ENCODE measurements around the gene HORMAD2. TPM values are rescaled to one million over a fixed set of nuclear protein-coding genes. Genes with fewer than 3 reads are reported as not detected.
"Not testable (repeated sequence)": the region's sequence is repeated elsewhere in the genome, so short reads cannot be mapped to it uniquely, and the experiment has no call there.

HORMAD2 gene
- total RNA-seq, 1 donor from 2014 or later: not detected

- TF ChIP-seq CTCF (conservative IDR thresholded peaks at IDR 0.05): no peak
- Mint-ChIP-seq H3K4me3 (no peak overlapping the region), H3K27me3 (ENCODE audit: low read depth) (peaks cover 13% of the 10 kb centered on the region), H3K36me3 (ENCODE audit: low read depth) (no peaks in the 10 kb centered on the region), H3K4me1 (peaks cover 20% of the 10 kb centered on the region), H3K27ac (ENCODE audit: unreplicated experiment) (no peak overlapping the region), H3K9me3 (no peaks in the 10 kb centered on the region)
- DNase-seq (ENCODE audit: low read depth, low spot score): no peak
Measured at GRCh38 chr22:30214703-30215407, 134.6 kb downstream of the HORMAD2 start.

- not testable (repeated sequence) for H3K4me1 Mint-ChIP-seq; DNase-seq (ENCODE audit: low read depth, low spot score); H3K27me3 Mint-ChIP-seq (ENCODE audit: low read depth); H3K9me3 Mint-ChIP-seq; H3K4me3 Mint-ChIP-seq; H3K27ac Mint-ChIP-seq (ENCODE audit: unreplicated experiment); H3K36me3 Mint-ChIP-seq (ENCODE audit: low read depth)
Measured at GRCh38 chr22:30216272-30216671, 136.0 kb downstream of the HORMAD2 start.

GRCh38 chr22:30216710-30217109 is 136.4 kb downstream of the HORMAD2 start:
- H3K36me3 Mint-ChIP-seq (ENCODE audit: low read depth): no peaks in the 10 kb centered on the region
- TF ChIP-seq CTCF (conservative IDR thresholded peaks at IDR 0.05): no peak
- H3K9me3 Mint-ChIP-seq: no peaks in the 10 kb centered on the region
- H3K4me1 Mint-ChIP-seq: peaks cover 5% of the 10 kb centered on the region
- DNase-seq (ENCODE audit: low read depth, low spot score): no peak
- peaks cover 3% of the 10 kb centered on the region for H3K27me3 Mint-ChIP-seq (ENCODE audit: low read depth)
- no peak overlapping the region for H3K4me3 Mint-ChIP-seq
- no peak overlapping the region for H3K27ac Mint-ChIP-seq (ENCODE audit: unreplicated experiment)

- H3K4me3 Mint-ChIP-seq: no peak overlapping the region
- no peak overlapping the region for H3K27ac Mint-ChIP-seq (ENCODE audit: unreplicated experiment)
- DNase-seq (ENCODE audit: low read depth, low spot score): no peak
- H3K4me1 Mint-ChIP-seq: no peaks in the 10 kb centered on the region
- H3K27me3 Mint-ChIP-seq (ENCODE audit: low read depth): peaks cover 3% of the 10 kb centered on the region
- no peaks in the 10 kb centered on the region for H3K9me3 Mint-ChIP-seq
- no peaks in the 10 kb centered on the region for H3K36me3 Mint-ChIP-seq (ENCODE audit: low read depth)
- TF ChIP-seq CTCF (conservative IDR thresholded peaks at IDR 0.05): no peak
Measured at GRCh38 chr22:30217698-30218560, 137.7 kb downstream of the HORMAD2 start.

- no peaks in the 10 kb centered on the region for H3K9me3 Mint-ChIP-seq
- no peak overlapping the region for H3K27ac Mint-ChIP-seq (ENCODE audit: unreplicated experiment)
- TF ChIP-seq CTCF (conservative IDR thresholded peaks at IDR 0.05): peak; percentile 28
- peaks cover 3% of the 10 kb centered on the region for H3K27me3 Mint-ChIP-seq (ENCODE audit: low read depth)
- H3K36me3 Mint-ChIP-seq (ENCODE audit: low read depth): no peaks in the 10 kb centered on the region
- H3K4me3 Mint-ChIP-seq: no peak overlapping the region
- no peak for DNase-seq (ENCODE audit: low read depth, low spot score)
- no peaks in the 10 kb centered on the region for H3K4me1 Mint-ChIP-seq
Measured at GRCh38 chr22:30219049-30219654, 138.9 kb downstream of the HORMAD2 start.

Data from neural crest cell (in vitro differentiated cells).